ENCODE data around the gene MYLK2.

MYLK2 gene

DNA sequence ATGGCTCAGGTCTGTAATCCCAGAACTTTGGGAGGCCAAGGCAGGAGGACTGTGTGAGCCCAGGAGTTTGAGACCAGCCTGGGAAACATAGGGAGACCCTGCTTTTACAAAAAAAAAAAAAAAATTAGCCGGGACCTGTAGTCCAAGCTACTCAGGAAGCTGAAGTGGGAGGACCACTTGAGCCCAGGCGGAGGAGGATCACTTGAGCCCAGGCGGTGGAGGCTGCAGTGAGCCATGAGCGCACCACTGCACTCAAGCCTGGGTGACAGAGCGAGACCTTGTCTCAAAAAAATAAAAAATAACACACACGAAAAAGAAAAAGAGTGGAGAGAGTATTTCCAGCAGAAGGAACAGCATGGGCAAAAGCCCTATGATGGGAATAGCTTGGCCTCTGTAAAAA, 53.2 kb downstream of the MYLK2 start:
- H3K9me2 ChIP-seq (replicated peaks; ENCODE audit: low read depth, low read length): no peaks in the 10 kb centered on the region
- H3K4me1 ChIP-seq (ENCODE audit: insufficient read depth, low read length, poor library complexity, severe bottlenecking): peaks cover 11% of the 10 kb centered on the region
- H3F3A ChIP-seq (ENCODE audit: low read depth): no peaks in the 10 kb centered on the region
- no peaks in the 10 kb centered on the region for H4K20me1 ChIP-seq (ENCODE audit: insufficient read depth, low read length, poor library complexity, severe bottlenecking)
- no peaks in the 10 kb centered on the region for H3K9me3 ChIP-seq (ENCODE audit: insufficient read depth, low read depth, low read length)
- H2AFZ ChIP-seq (ENCODE audit: low read length): no peak overlapping the region
- no peak overlapping the region for H3K4me2 ChIP-seq (ENCODE audit: low read depth, low read length, poor library complexity, severe bottlenecking)
- TF ChIP-seq EZH2phosphoT487 (IDR thresholded peaks at IDR 0.05; ENCODE audit: borderline replicate concordance): no peak
- TF ChIP-seq, protein P1, sequence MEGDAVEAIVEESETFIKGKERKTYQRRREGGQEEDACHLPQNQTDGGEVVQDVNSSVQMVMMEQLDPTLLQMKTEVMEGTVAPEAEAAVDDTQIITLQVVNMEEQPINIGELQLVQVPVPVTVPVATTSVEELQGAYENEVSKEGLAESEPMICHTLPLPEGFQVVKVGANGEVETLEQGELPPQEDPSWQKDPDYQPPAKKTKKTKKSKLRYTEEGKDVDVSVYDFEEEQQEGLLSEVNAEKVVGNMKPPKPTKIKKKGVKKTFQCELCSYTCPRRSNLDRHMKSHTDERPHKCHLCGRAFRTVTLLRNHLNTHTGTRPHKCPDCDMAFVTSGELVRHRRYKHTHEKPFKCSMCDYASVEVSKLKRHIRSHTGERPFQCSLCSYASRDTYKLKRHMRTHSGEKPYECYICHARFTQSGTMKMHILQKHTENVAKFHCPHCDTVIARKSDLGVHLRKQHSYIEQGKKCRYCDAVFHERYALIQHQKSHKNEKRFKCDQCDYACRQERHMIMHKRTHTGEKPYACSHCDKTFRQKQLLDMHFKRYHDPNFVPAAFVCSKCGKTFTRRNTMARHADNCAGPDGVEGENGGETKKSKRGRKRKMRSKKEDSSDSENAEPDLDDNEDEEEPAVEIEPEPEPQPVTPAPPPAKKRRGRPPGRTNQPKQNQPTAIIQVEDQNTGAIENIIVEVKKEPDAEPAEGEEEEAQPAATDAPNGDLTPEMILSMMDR (conservative IDR thresholded peaks at IDR 0.05; ENCODE audit: low read length): no peak
- H3K4me3 ChIP-seq (ENCODE audit: low read length, poor library complexity, severe bottlenecking): no peak overlapping the region
- no peaks in the 10 kb centered on the region for H3K36me3 ChIP-seq (ENCODE audit: insufficient read depth, low read length)
- no peak overlapping the region for H3K9ac ChIP-seq (ENCODE audit: low read depth, low read length, poor library complexity, severe bottlenecking)
- H3K27me3 ChIP-seq (ENCODE audit: insufficient read depth, low read length, poor library complexity, severe bottlenecking): peaks cover 9% of the 10 kb centered on the region
- no peaks in the 10 kb centered on the region for H3K79me2 ChIP-seq (ENCODE audit: insufficient read depth, low read length)

DNA sequence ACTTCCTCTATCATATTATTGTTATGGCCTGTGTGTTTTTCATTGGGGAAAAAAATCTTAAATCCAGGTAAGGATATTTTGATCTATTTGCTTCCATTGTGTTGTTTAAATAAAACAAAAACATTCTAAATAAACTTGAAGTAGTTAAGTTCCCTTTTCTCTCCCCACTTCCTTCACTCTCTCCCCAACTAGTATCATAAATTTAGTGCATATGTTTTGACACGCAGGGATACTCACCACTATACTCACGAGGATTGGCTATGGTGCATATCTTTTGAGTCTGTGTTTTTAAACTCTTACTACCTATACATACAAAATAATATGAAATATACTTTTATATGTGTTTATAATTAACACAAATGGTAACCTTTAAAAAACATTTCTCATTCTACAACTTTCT, 56.5 kb downstream of the MYLK2 start:
- TF ChIP-seq, protein P1 (conservative IDR thresholded peaks at IDR 0.05; ENCODE audit: low read length): no peak
- no peak for TF ChIP-seq EZH2phosphoT487 (IDR thresholded peaks at IDR 0.05; ENCODE audit: borderline replicate concordance)
- no peak overlapping the region for H3K9ac ChIP-seq (ENCODE audit: low read depth, low read length, poor library complexity, severe bottlenecking)

DNA sequence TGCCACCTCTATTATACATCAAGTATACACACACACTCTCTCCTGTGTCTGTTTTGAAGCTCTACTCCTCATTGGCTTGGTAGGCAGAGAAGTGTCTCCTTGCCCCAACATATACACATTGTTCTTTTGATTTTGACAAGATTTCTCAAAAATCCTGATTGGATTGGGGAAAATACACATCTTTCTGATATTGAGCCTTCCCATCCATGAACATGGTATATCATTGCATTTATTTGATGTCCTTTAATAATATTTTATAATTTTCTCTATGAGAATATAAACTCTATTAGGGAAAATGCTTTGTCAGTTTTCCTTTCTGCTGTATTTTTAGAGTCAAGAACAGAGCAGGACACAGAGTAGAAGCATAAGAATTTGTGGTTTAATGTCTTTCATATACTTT, 58.5 kb downstream of the MYLK2 start:
- Histone ChIP-seq H3K9me2 (replicated peaks; ENCODE audit: low read depth, low read length) (no peaks in the 10 kb centered on the region), H3K4me3 (ENCODE audit: low read length, poor library complexity, severe bottlenecking) (no peak overlapping the region), H3K9ac (ENCODE audit: low read depth, low read length, poor library complexity, severe bottlenecking) (no peak overlapping the region), H2AFZ (ENCODE audit: low read length) (no peak overlapping the region), H3K79me2 (ENCODE audit: insufficient read depth, low read length) (no peaks in the 10 kb centered on the region), H3F3A (ENCODE audit: low read depth) (no peaks in the 10 kb centered on the region), H4K20me1 (ENCODE audit: insufficient read depth, low read length, poor library complexity, severe bottlenecking) (no peaks in the 10 kb centered on the region), H3K4me2 (ENCODE audit: low read depth, low read length, poor library complexity, severe bottlenecking) (no peak overlapping the region), H3K9me3 (ENCODE audit: insufficient read depth, low read depth, low read length) (no peaks in the 10 kb centered on the region), H3K27me3 (ENCODE audit: insufficient read depth, low read length, poor library complexity, severe bottlenecking) (no peaks in the 10 kb centered on the region), H3K4me1 (ENCODE audit: insufficient read depth, low read length, poor library complexity, severe bottlenecking) (peaks cover 4% of the 10 kb centered on the region), H3K36me3 (ENCODE audit: insufficient read depth, low read length) (no peaks in the 10 kb centered on the region)
- TF ChIP-seq EZH2phosphoT487 (IDR thresholded peaks at IDR 0.05; ENCODE audit: borderline replicate concordance): no peak
- TF ChIP-seq, protein P1 (conservative IDR thresholded peaks at IDR 0.05; ENCODE audit: low read length): no peak

More for the DNA sequence above, 56.5 kb downstream of the MYLK2 start:
- Histone ChIP-seq H3F3A (ENCODE audit: low read depth) (no peaks in the 10 kb centered on the region), H3K4me1 (ENCODE audit: insufficient read depth, low read length, poor library complexity, severe bottlenecking) (peaks cover 10% of the 10 kb centered on the region), H3K4me2 (ENCODE audit: low read depth, low read length, poor library complexity, severe bottlenecking) (no peak overlapping the region), H3K9me2 (replicated peaks; ENCODE audit: low read depth, low read length) (no peaks in the 10 kb centered on the region), H3K9me3 (ENCODE audit: insufficient read depth, low read depth, low read length) (no peaks in the 10 kb centered on the region), H4K20me1 (ENCODE audit: insufficient read depth, low read length, poor library complexity, severe bottlenecking) (no peaks in the 10 kb centered on the region), H3K79me2 (ENCODE audit: insufficient read depth, low read length) (no peaks in the 10 kb centered on the region), H3K36me3 (ENCODE audit: insufficient read depth, low read length) (no peaks in the 10 kb centered on the region), H3K4me3 (ENCODE audit: low read length, poor library complexity, severe bottlenecking) (no peak overlapping the region), H2AFZ (ENCODE audit: low read length) (no peak overlapping the region), H3K27me3 (ENCODE audit: insufficient read depth, low read length, poor library complexity, severe bottlenecking) (peaks cover 5% of the 10 kb centered on the region)
